Measurements from ENCODE around the gene NOS2.

NOS2 gene

GRCh38 chr17:27818401-27819105 is 18.2 kb upstream of the NOS2 start:
- DNase-seq (ENCODE audit: low read depth), result no peak

- DNase-seq (ENCODE audit: low read depth), result no peak
Observed at GRCh38 chr17:27817731-27818130, 17.4 kb upstream of the NOS2 start.

GRCh38 chr17:27816946-27817345 is 16.6 kb upstream of the NOS2 start:
- DNase-seq (ENCODE audit: low read depth), result no peak

- DNase-seq (ENCODE audit: low read depth), result no peak
Observed at GRCh38 chr17:27811961-27812360, 11.6 kb upstream of the NOS2 start.

- no peak for DNase-seq (ENCODE audit: low read depth)
Observed at GRCh38 chr17:27810902-27811557, 10.7 kb upstream of the NOS2 start.

GRCh38 chr17:27810211-27810901 is 10.0 kb upstream of the NOS2 start:
- DNase-seq (ENCODE audit: low read depth), result no peak

GRCh38 chr17:27809555-27809954 is 9.2 kb upstream of the NOS2 start:
- DNase-seq (ENCODE audit: low read depth), result no peak

GRCh38 chr17:27808628-27809027 is 8.3 kb upstream of the NOS2 start:
- DNase-seq (ENCODE audit: low read depth), result no peak

GRCh38 chr17:27807567-27808470 is 7.5 kb upstream of the NOS2 start:
- DNase-seq (ENCODE audit: low read depth), result no peak

- peak; percentile 35 for DNase-seq (ENCODE audit: low read depth)
Observed at GRCh38 chr17:27805520-27806146, 5.3 kb upstream of the NOS2 start.

GRCh38 chr17:27804113-27804512 is 3.8 kb upstream of the NOS2 start:
- DNase-seq (ENCODE audit: low read depth), result no peak

GRCh38 chr17:27802962-27803680 is 2.8 kb upstream of the NOS2 start:
- DNase-seq (ENCODE audit: low read depth), result no peak

GRCh38 chr17:27802033-27802432 is 1.7 kb upstream of the NOS2 start:
- DNase-seq (ENCODE audit: low read depth), result no peak

GRCh38 chr17:27798376-27798775 is 2.0 kb downstream of the NOS2 start:
- DNase-seq (ENCODE audit: low read depth), result no peak

GRCh38 chr17:27797390-27798091 is 2.8 kb downstream of the NOS2 start:
- DNase-seq (ENCODE audit: low read depth), result no peak

- DNase-seq (ENCODE audit: low read depth), result no peak
Observed at GRCh38 chr17:27793906-27794569, 6.3 kb downstream of the NOS2 start.

- DNase-seq (ENCODE audit: low read depth), result no peak
Observed at GRCh38 chr17:27793168-27793905, 7.0 kb downstream of the NOS2 start.

GRCh38 chr17:27792095-27792494 is 8.2 kb downstream of the NOS2 start:
- DNase-seq (ENCODE audit: low read depth), result no peak

GRCh38 chr17:27788919-27789318 is 11.4 kb downstream of the NOS2 start:
- DNase-seq (ENCODE audit: low read depth), result no peak

Data from HS-27A (cell line).